ENCODE data around the gene MET. TPM values are rescaled to one million over a fixed set of nuclear protein-coding genes. Genes with fewer than 3 reads are reported as not detected.

Gene MET
- total and polyA plus RNA-seq, 2 donors (not counting 3 experiments of a cell fraction or from before 2014, with no cell fraction given): 21.1 to 44.5 TPM

- Histone ChIP-seq H3K27me3 (ENCODE audit: control insufficient read depth in 2 of 2, insufficient read depth in 2 of 2, low read length in 2 of 2) (no peaks in the 10 kb centered on the region), H3K36me3 (ENCODE audit: control insufficient read depth in 2 of 2, extremely low read depth in 1 of 2, insufficient read depth in 2 of 2, low read length in 2 of 2) (no peaks in the 10 kb centered on the region), H3K9me3 (replicated peaks; ENCODE audit: control insufficient read depth, insufficient read depth, low read length) (no peaks in the 10 kb centered on the region), H2AFZ (ENCODE audit: low read depth, low read length) (no peak overlapping the region), H3K27ac (ENCODE audit: insufficient read depth, low read depth, low read length) (no peak overlapping the region), H3K79me2 (ENCODE audit: control insufficient read depth, insufficient read depth, low read length) (peaks cover 51% of the 10 kb centered on the region), H4K20me1 (replicated peaks; ENCODE audit: control insufficient read depth, extremely low read depth, insufficient read depth, low read length) (no peaks in the 10 kb centered on the region), H3K4me2 (ENCODE audit: insufficient read depth, low read length) (no peak overlapping the region), H3K4me1 (ENCODE audit: control insufficient read depth, extremely low read depth, insufficient read depth, low read length) (peaks cover 29% of the 10 kb centered on the region), H3K9ac (replicated peaks; ENCODE audit: extremely low read depth, insufficient read depth, low read length) (no peak overlapping the region), H3K9me1 (replicated peaks; ENCODE audit: control insufficient read depth, extremely low read depth, insufficient read depth, low read length) (no peaks in the 10 kb centered on the region), H3K4me3 (replicated peaks in 1 of 3; ENCODE audit: insufficient read depth in 1 of 3, low read depth in 1 of 3, low read length in 3 of 3) (no peak overlapping the region)
- DNase-seq (ENCODE audit: low read depth, low spot score): no peak
- ChIA-PET CTCF (interaction anchor here (1.0 to 1.7 kb wide), 4 partner anchors 10 to 91 kb away, joined by 3 to 5 read pairs (median 4); partner anchors contain the start of gene MET), POLR2A (no interaction called here)
- BruUV-seq (replicated peaks): no TSS peak
- intact Hi-C loops (cut with micrococcal nuclease): no loop called here
- TF ChIP-seq CTCF (IDR thresholded peaks at IDR 0.05; ENCODE audit: extremely low read depth in 1 of 2, insufficient read depth in 1 of 2, low read depth in 1 of 2, low read length in 2 of 2) (no peak), JUN (IDR thresholded peaks at IDR 0.05; ENCODE audit: borderline replicate concordance, insufficient read depth, insufficient read length, low read depth) (no peak), GATA2 (IDR thresholded peaks at IDR 0.05; ENCODE audit: insufficient read depth, insufficient read length, low read depth, low read length) (no peak), FOS (IDR thresholded peaks at IDR 0.05; ENCODE audit: borderline replicate concordance, insufficient read depth, low read length) (no peak), POLR2AphosphoS5 (IDR thresholded peaks at IDR 0.05; ENCODE audit: insufficient read depth, low read depth, low read length) (no peak), MYC (IDR thresholded peaks at IDR 0.05; ENCODE audit: low read depth, low read length) (no peak)
- no peak for FAIRE-seq
- dilution Hi-C loops (cut with MboI; ENCODE audit: extremely low pct_ligation_motif_present, low sequenced_read_pairs): no loop called here
Observed at GRCh38 chr7:116686033-116686432, 14.0 kb downstream of the MET start.

Data from endothelial cell of umbilical vein (primary cell).